NB4 (cell line): ENCODE results near the gene TAC4.

ENCODE experiments used
- CTCF ChIP-seq: IDR thresholded peaks from one replicate; pipeline ENCODE4 v1.5.1; 2012; ENCODE audit warnings: low read depth, low read length
- MAX ChIP-seq: IDR thresholded peaks from 2 replicates; pipeline ENCODE4 v1.6.1; 2011; ENCODE audit warnings: low read depth, low read length
- MYC ChIP-seq: IDR thresholded peaks from 2 replicates; pipeline ENCODE4 v1.6.1; 2011; ENCODE audit warnings: low read depth, low read length
- POLR2A ChIP-seq: IDR thresholded peaks from 2 replicates; pipeline ENCODE4 v1.6.1; 2011; ENCODE audit warnings: mild to moderate bottlenecking; ENCODE audit not compliant: insufficient read length; ENCODE audit errors: extremely low read depth

GRCh38 chr17:49819651-49820050 is 28.2 kb downstream of the TAC4 start:
- TF ChIP-seq CTCF (no peak), POLR2A (no peak), MAX (no peak), MYC (no peak)
